K562 (cell line): ENCODE measurements around the gene MFAP1. TPM values are rescaled to one million over a fixed set of nuclear protein-coding genes. Genes with fewer than 3 reads are reported as not detected.

Experiments used
- ATAC-seq: fragments of 200-7000 bp; cut with Tn5 transposase; 3 replicates; pipeline ENCODE4 v1.9.1; 2020; ENCODE audit warnings: moderate library complexity
- BruUV-seq: library from RNA; stranded (reverse); fragments of 400-500 nt; replicated peaks from 2 replicates; lab custom pipeline; 2021; lab: Mats Ljungman, UMichigan
- CTCF ChIA-PET: fragments of 300-600 bp; formaldehyde crosslinking; extraction: SDS; loops from one replicate; lab custom pipeline; 2021; ENCODE audit warnings: low intra/inter-chr PET ratio; lab: Yijun Ruan, JAX
- POLR2A ChIA-PET: fragments of 300-600, 350-650 bp; sonication (Branson Sonifier 250); formaldehyde crosslinking; extraction: SDS; loops from one replicate; lab custom pipeline; 2021; ENCODE audit warnings: antibody characterized with exemption, inconsistent platforms; lab: Yijun Ruan, JAX
- DNase-seq, 4 experiments: peaks; one replicate each; pipeline versions ENCODE4 v3.0.0 to v3.0.0-alpha.2; 2011 to 2018; ENCODE audit warnings: low spot score in 3 of 4, mixed read lengths in 3 of 4; ENCODE audit errors: extremely low read depth in 1 of 4
- FAIRE-seq: peaks from 2 replicates; lab custom pipeline; 2011; peaks lifted over from hg19 to GRCh38; lab: Jason Lieb, UNC
- H2AFZ ChIP-seq: 2 replicates; pipeline ENCODE4 v1.6.0; 2011; ENCODE audit warnings: low read depth, low read length, control low read depth, inconsistent platforms
- H3K27ac ChIP-seq: fragments of 200-600 bp; 3 replicates; pipeline ENCODE4 v1.8.0; 2011; ENCODE audit warnings: low read depth, mild to moderate bottlenecking, control low read depth, inconsistent platforms, low read length, moderate library complexity, mixed read lengths; ENCODE audit errors: extremely low read depth
- H3K27me3 ChIP-seq, 2 experiments: fragments of 300-600 bp in 1 of 2; 2 replicates in 1 of 2; 3 replicates in 1 of 2; pipeline versions ENCODE4 v1.6.0 to v1.8.0; 2011; ENCODE audit warnings: inconsistent platforms in 2 of 2, low read length in 2 of 2, mild to moderate bottlenecking in 1 of 2, mixed read lengths in 1 of 2, moderate library complexity in 1 of 2; ENCODE audit not compliant: control insufficient read depth in 2 of 2, insufficient read depth in 2 of 2
- H3K36me3 ChIP-seq: fragments of 300-600 bp; 3 replicates; pipeline ENCODE4 v1.8.0; 2011; ENCODE audit warnings: mild to moderate bottlenecking, low read length, inconsistent platforms; ENCODE audit not compliant: control insufficient read depth, insufficient read depth
- H3K4me1 ChIP-seq, 2 experiments: fragments of 200-600 bp in 1 of 2; replicated peaks in 1 of 2; 2 replicates in 1 of 2; 3 replicates in 1 of 2; pipeline versions ENCODE4 v1.5.1 to v1.8.0; 2011; ENCODE audit warnings: inconsistent platforms in 2 of 2, low read length in 2 of 2, mild to moderate bottlenecking in 1 of 2, mixed read lengths in 1 of 2, moderate library complexity in 1 of 2; ENCODE audit not compliant: control insufficient read depth in 2 of 2, insufficient read depth in 2 of 2
- H3K4me2 ChIP-seq: 2 replicates; pipeline ENCODE4 v1.6.1; 2011; ENCODE audit warnings: low read length, control low read depth, inconsistent platforms, mixed read lengths; ENCODE audit not compliant: insufficient read depth
- H3K4me3 ChIP-seq: fragments of 200-600 bp; sonication (generic), shearing (Covaris generic); 2 replicates; pipeline ENCODE4 v1.5.1; 2016; ENCODE audit warnings: control low read depth, inconsistent platforms
- H3K79me2 ChIP-seq: fragments of 200-600 bp; 3 replicates; pipeline ENCODE4 v1.8.0; 2011; ENCODE audit warnings: low read length, inconsistent platforms; ENCODE audit not compliant: control insufficient read depth, insufficient read depth
- H3K9ac ChIP-seq, 2 experiments: 2 replicates each; pipeline versions ENCODE4 v1.6.0 to v1.6.1; 2011; ENCODE audit warnings: low read depth in 2 of 2, low read length in 2 of 2, control low read depth in 1 of 2, inconsistent platforms in 1 of 2, mild to moderate bottlenecking in 1 of 2, mixed read lengths in 1 of 2; ENCODE audit not compliant: insufficient read depth in 1 of 2
- H3K9me1 ChIP-seq: one replicate; pipeline ENCODE4 v1.6.0; 2011; ENCODE audit warnings: inconsistent platforms, mild to moderate bottlenecking, low read length, moderate library complexity; ENCODE audit not compliant: control insufficient read depth, insufficient read depth
- H3K9me3 ChIP-seq: replicated peaks from 2 replicates; pipeline ENCODE4 v1.5.1; 2011; ENCODE audit warnings: low read depth, low read length, inconsistent platforms; ENCODE audit not compliant: control insufficient read depth, insufficient read depth
- H4K20me1 ChIP-seq: replicated peaks from 2 replicates; pipeline ENCODE4 v1.6.1; 2011; ENCODE audit warnings: low read length, inconsistent platforms, mixed read lengths; ENCODE audit not compliant: control insufficient read depth, insufficient read depth
- CREB1 ChIP-seq, 2 experiments: sonication (generic) in 1 of 2; formaldehyde crosslinking in 1 of 2; IDR thresholded peaks; 2 replicates each; pipeline versions ENCODE4 v1.6.1 to v1.8.0; 2012 to 2022; ENCODE audit warnings: inconsistent platforms in 1 of 2, mild to moderate bottlenecking in 1 of 2, missing genetic modification reagents in 1 of 2, moderate library complexity in 1 of 2
- EWSR1 ChIP-seq: fragments of 450-650 bp; IDR thresholded peaks from 2 replicates; pipeline ENCODE4 v1.6.1; 2018; ENCODE audit warnings: borderline replicate concordance, mild to moderate bottlenecking, low read depth, moderate library complexity; ENCODE audit not compliant: partially characterized antibody
- NEUROD1 ChIP-seq: fragments of 150-350 bp; IDR thresholded peaks from 2 replicates; pipeline ENCODE4 v1.6.1; 2014; ENCODE audit warnings: borderline replicate concordance, low read length, low read depth; ENCODE audit not compliant: partially characterized antibody
- PRMT5 ChIP-seq: sonication (generic); formaldehyde crosslinking; IDR thresholded peaks from 2 replicates; pipeline ENCODE4 v1.5.0; 2020; ENCODE audit warnings: missing genetic modification reagents
- PTBP1 ChIP-seq: fragments of 200-400 bp; formaldehyde crosslinking; IDR thresholded peaks from 2 replicates; pipeline ENCODE4 v1.6.1; 2017; ENCODE audit warnings: low read depth, low read length
- TBL1XR1 ChIP-seq, 2 experiments: IDR thresholded peaks; 2 replicates each; pipeline ENCODE4 v1.6.1; 2012; ENCODE audit warnings: improper control_type of control experiment in 2 of 2, low read length in 2 of 2, mild to moderate bottlenecking in 1 of 2
- ZFP36 ChIP-seq: fragments of 150-350 bp; IDR thresholded peaks from 2 replicates; pipeline ENCODE4 v1.6.1; 2018; ENCODE audit warnings: low read length, low read depth; ENCODE audit not compliant: partially characterized antibody
- ZNF445 ChIP-seq: fragments of 250-450 bp; sonication (Bioruptor Pico); IDR thresholded peaks from 2 replicates; pipeline ENCODE4 v1.4.0; 2020; ENCODE audit warnings: low read depth, mild to moderate bottlenecking, moderate library complexity
- WGBS: fragments of 100-300 bp; shearing (Covaris generic); methylation state at CpG from one replicate; pipeline ENCODE4 v1.1.6; 2016; ENCODE audit warnings: low coverage, mixed read lengths; ENCODE audit not compliant: insufficient coverage; ENCODE audit errors: missing lambda C conversion rate; 5-methylcytosine and 5-hydroxymethylcytosine counted together
- in situ Hi-C: fragments of 300-500 bp; cut with MboI; formaldehyde crosslinking; loops from 4 replicates; pipeline ENCODE4 v1.15.0; 2018; ENCODE audit warnings: inconsistent platforms, mixed read lengths
- intact Hi-C: fragments of 100-400 bp; cut with micrococcal nuclease; formaldehyde crosslinking; loops from 2 replicates; pipeline ENCODE4 v1.14.2; 2022
- polyA plus RNA-seq, 8 experiments: library from polyadenylated mRNA; depleted of rRNA in 4 of 8; stranded (reverse) in 5 of 8; unstranded in 3 of 8; fragments of >200 nt; fragmentation: Nextera tagmentation in 2 of 8; fragmentation: Illumina TruSeq in 1 of 8; extraction: Ambion mirVana in 2 of 8; extraction: Trizol in 1 of 8; gene quantifications; 2 replicates each; pipeline versions ENCODE4 v1.2.1 to v1.2.3, GENCODE V29; 2011 to 2014; ENCODE audit warnings: inconsistent platforms in 1 of 8, missing spikeins in 1 of 8
- total RNA-seq, 7 experiments: library from RNA; depleted of rRNA in 6 of 7; stranded (reverse); fragments of >200 nt in 6 of 7; fragmentation: Illumina TruSeq in 2 of 7; extraction: Trizol in 2 of 7; gene quantifications; 2 replicates each; pipeline versions ENCODE4 v1.2.1 to v1.2.3, GENCODE V29; 2011 to 2021; ENCODE audit warnings: low replicate concordance in 1 of 7
- TF ChIP-seq, protein P1 (sequence below), 2 experiments: fragments of 150-350 bp in 1 of 2; IDR thresholded peaks; 2 replicates each; pipeline ENCODE4 v1.6.1; 2012 to 2016; ENCODE audit warnings: low read depth in 2 of 2, low read length in 2 of 2, mild to moderate bottlenecking in 1 of 2, moderate library complexity in 1 of 2
- TF ChIP-seq, protein P2 (sequence below): sonication (generic); formaldehyde crosslinking; IDR thresholded peaks from 2 replicates; pipeline ENCODE4 v1.9.0; 2022; ENCODE audit warnings: mild to moderate bottlenecking, missing genetic modification reagents
- TF ChIP-seq, protein P3 (sequence below), 3 experiments: fragments of 200-800 bp in 1 of 3; fragments of 250-450 bp in 1 of 3; fragments of 450-650 bp in 1 of 3; sonication (Bioruptor Pico) in 1 of 3; sonication (Bioruptor generic) in 1 of 3; formaldehyde crosslinking in 1 of 3; IDR thresholded peaks; 2 replicates each; pipeline versions ENCODE4 v1.6.1 to v1.8.0; 2016 to 2022; ENCODE audit warnings: mild to moderate bottlenecking in 2 of 3, missing genetic modification characterization in 2 of 3, missing compliant biosample characterization in 1 of 3, moderate library complexity in 1 of 3
- TF ChIP-seq, protein P4 (sequence below): fragments of 450-650 bp; IDR thresholded peaks from one replicate; pipeline ENCODE4 v1.6.1; 2018; ENCODE audit warnings: mild to moderate bottlenecking, moderate library complexity; ENCODE audit not compliant: partially characterized antibody

The MFAP1 gene
- total and polyA plus RNA-seq, 9 of the 15 experiments (the other 6 are each of a cell fraction or from before 2014, with no cell fraction given), result 34.9 to 64.1 (median 48.2) TPM

DNA sequence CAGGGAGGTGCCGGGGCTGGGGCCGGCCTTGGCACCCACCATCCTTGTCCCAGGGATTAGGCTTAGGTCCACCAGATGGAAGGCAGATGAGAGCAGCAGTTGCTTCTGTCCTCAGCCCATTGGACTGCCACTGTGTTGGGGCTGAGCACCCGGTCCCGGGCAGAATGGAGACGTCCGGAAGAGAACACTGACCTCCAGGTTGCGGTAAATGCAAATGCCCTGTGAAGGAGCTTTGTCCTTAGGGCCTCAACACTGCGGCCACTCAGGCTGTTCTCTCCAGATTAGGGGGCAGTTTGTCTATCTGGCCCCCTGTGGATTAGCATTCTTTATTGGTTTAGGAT lies 24.6 kb downstream of the MFAP1 start, which contains the start of gene SERINC4:
SERINC4 (minus strand) TSS at position 276 of the 341 bp plus-strand sequence; CDS start at position 42, 234 bp downstream.
- CTCF ChIA-PET, result no interaction called here
- Histone ChIP-seq H3K9me3 (no peaks in the 10 kb centered on the region), H3K9ac (peak within 1 kb of the TSS; percentile 91 to 92), H3K9me1 (peaks cover 5% of the 10 kb centered on the region), H3K79me2 (peaks cover 27% of the 10 kb centered on the region), H3K4me1 (peaks cover 19 to 28% of the 10 kb centered on the region in 2 experiments), H3K27ac (peak within 1 kb of the TSS; percentile 81), H3K36me3 (peaks cover 80% of the 10 kb centered on the region), H3K4me3 (peak within 1 kb of the TSS; percentile 78), H3K27me3 (no peaks in the 10 kb centered on the region), H4K20me1 (no peaks in the 10 kb centered on the region), H3K4me2 (peak within 1 kb of the TSS; percentile 100), H2AFZ (peak within 1 kb of the TSS; percentile 67)
- intact Hi-C loops, result no loop called here
- BruUV-seq, result no TSS peak
- POLR2A ChIA-PET, result interaction anchor here (0.6 to 3.7 kb wide), 9 partner anchors 9 to 139 kb away, joined by 3 to 29 read pairs (median 5); partner anchors contain the start of genes MFAP1 and SERF2
- in situ Hi-C loops, result no loop called here
- ATAC-seq (peak; percentile 3), DNase-seq (no peak), FAIRE-seq (no peak)
- 83% methylated on average over 8 of the region's 8 CpGs for WGBS
- TF ChIP-seq ZNF445 (CRISPR knock-in tag), result no peak
- TF ChIP-seq PTBP1, result 0 out of 2 replicates have a peak, but pooled peaks have one; percentile 55
- TF ChIP-seq ZFP36, result no peak
- TF ChIP-seq, protein P1, sequence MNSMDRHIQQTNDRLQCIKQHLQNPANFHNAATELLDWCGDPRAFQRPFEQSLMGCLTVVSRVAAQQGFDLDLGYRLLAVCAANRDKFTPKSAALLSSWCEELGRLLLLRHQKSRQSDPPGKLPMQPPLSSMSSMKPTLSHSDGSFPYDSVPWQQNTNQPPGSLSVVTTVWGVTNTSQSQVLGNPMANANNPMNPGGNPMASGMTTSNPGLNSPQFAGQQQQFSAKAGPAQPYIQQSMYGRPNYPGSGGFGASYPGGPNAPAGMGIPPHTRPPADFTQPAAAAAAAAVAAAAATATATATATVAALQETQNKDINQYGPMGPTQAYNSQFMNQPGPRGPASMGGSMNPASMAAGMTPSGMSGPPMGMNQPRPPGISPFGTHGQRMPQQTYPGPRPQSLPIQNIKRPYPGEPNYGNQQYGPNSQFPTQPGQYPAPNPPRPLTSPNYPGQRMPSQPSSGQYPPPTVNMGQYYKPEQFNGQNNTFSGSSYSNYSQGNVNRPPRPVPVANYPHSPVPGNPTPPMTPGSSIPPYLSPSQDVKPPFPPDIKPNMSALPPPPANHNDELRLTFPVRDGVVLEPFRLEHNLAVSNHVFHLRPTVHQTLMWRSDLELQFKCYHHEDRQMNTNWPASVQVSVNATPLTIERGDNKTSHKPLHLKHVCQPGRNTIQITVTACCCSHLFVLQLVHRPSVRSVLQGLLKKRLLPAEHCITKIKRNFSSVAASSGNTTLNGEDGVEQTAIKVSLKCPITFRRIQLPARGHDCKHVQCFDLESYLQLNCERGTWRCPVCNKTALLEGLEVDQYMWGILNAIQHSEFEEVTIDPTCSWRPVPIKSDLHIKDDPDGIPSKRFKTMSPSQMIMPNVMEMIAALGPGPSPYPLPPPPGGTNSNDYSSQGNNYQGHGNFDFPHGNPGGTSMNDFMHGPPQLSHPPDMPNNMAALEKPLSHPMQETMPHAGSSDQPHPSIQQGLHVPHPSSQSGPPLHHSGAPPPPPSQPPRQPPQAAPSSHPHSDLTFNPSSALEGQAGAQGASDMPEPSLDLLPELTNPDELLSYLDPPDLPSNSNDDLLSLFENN (IDR thresholded peaks at IDR 0.05; ENCODE audit: low read depth in 2 of 2, low read length in 2 of 2), result no peak
- TF ChIP-seq PRMT5, result no peak
- TF ChIP-seq NEUROD1, result no peak
- TF ChIP-seq, protein P2, sequence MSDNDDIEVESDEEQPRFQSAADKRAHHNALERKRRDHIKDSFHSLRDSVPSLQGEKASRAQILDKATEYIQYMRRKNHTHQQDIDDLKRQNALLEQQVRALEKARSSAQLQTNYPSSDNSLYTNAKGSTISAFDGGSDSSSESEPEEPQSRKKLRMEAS (CRISPR knock-in tag), result no peak
- TF ChIP-seq CREB1 (IDR thresholded peaks at IDR 0.05), result no peak
- no peak for TF ChIP-seq CREB1 (CRISPR knock-in tag; IDR thresholded peaks at IDR 0.05)
- TF ChIP-seq TBL1XR1 (IDR thresholded peaks at IDR 0.05; ENCODE audit: low read length in 2 of 2), result no peak
- TF ChIP-seq, protein P3, sequence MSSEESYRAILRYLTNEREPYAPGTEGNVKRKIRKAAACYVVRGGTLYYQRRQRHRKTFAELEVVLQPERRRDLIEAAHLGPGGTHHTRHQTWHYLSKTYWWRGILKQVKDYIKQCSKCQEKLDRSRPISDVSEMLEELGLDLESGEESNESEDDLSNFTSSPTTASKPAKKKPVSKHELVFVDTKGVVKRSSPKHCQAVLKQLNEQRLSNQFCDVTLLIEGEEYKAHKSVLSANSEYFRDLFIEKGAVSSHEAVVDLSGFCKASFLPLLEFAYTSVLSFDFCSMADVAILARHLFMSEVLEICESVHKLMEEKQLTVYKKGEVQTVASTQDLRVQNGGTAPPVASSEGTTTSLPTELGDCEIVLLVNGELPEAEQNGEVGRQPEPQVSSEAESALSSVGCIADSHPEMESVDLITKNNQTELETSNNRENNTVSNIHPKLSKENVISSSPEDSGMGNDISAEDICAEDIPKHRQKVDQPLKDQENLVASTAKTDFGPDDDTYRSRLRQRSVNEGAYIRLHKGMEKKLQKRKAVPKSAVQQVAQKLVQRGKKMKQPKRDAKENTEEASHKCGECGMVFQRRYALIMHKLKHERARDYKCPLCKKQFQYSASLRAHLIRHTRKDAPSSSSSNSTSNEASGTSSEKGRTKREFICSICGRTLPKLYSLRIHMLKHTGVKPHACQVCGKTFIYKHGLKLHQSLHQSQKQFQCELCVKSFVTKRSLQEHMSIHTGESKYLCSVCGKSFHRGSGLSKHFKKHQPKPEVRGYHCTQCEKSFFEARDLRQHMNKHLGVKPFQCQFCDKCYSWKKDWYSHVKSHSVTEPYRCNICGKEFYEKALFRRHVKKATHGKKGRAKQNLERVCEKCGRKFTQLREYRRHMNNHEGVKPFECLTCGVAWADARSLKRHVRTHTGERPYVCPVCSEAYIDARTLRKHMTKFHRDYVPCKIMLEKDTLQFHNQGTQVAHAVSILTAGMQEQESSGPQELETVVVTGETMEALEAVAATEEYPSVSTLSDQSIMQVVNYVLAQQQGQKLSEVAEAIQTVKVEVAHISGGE (CRISPR knock-in tag; IDR thresholded peaks at IDR 0.05), result no peak
- no peak for TF ChIP-seq EWSR1
- TF ChIP-seq, protein P4, sequence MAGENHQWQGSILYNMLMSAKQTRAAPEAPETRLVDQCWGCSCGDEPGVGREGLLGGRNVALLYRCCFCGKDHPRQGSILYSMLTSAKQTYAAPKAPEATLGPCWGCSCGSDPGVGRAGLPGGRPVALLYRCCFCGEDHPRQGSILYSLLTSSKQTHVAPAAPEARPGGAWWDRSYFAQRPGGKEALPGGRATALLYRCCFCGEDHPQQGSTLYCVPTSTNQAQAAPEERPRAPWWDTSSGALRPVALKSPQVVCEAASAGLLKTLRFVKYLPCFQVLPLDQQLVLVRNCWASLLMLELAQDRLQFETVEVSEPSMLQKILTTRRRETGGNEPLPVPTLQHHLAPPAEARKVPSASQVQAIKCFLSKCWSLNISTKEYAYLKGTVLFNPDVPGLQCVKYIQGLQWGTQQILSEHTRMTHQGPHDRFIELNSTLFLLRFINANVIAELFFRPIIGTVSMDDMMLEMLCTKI, result no peak
